Peyer's patch (tissue), 4 donors: ENCODE results near the gene GPX3.

Experiments
- POLR2A ChIP-seq, 2 donors: fragments of 450-650 bp; IDR thresholded peaks; one replicate each; pipeline ENCODE4 v1.5.1; 2017; ENCODE audit warnings: antibody characterized with exemption in 2 of 2, mild to moderate bottlenecking in 2 of 2, moderate library complexity in 2 of 2
- TF ChIP-seq, protein P1 (sequence below), 6 experiments: fragments of 450-650 bp in 4 of 6; fragments of 200-600 bp in 2 of 6; sonication (generic) in 1 of 6; IDR thresholded peaks; one replicate each; pipeline ENCODE4 v1.5.1; 2017 to 2019; ENCODE audit warnings: antibody characterized with exemption in 6 of 6, mild to moderate bottlenecking in 3 of 6, moderate library complexity in 1 of 6

DNA sequence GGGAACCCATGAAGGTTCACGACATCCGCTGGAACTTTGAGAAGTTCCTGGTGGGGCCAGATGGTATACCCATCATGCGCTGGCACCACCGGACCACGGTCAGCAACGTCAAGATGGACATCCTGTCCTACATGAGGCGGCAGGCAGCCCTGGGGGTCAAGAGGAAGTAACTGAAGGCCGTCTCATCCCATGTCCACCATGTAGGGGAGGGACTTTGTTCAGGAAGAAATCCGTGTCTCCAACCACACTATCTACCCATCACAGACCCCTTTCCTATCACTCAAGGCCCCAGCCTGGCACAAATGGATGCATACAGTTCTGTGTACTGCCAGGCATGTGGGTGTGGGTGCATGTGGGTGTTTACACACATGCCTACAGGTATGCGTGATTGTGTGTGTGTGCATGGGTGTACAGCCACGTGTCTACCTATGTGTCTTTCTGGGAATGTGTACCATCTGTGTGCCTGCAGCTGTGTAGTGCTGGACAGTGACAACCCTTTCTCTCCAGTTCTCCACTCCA lies 7.6 kb downstream of the GPX3 start:
- no peak for TF ChIP-seq POLR2A (IDR thresholded peaks at IDR 0.05)
- TF ChIP-seq, protein P1, sequence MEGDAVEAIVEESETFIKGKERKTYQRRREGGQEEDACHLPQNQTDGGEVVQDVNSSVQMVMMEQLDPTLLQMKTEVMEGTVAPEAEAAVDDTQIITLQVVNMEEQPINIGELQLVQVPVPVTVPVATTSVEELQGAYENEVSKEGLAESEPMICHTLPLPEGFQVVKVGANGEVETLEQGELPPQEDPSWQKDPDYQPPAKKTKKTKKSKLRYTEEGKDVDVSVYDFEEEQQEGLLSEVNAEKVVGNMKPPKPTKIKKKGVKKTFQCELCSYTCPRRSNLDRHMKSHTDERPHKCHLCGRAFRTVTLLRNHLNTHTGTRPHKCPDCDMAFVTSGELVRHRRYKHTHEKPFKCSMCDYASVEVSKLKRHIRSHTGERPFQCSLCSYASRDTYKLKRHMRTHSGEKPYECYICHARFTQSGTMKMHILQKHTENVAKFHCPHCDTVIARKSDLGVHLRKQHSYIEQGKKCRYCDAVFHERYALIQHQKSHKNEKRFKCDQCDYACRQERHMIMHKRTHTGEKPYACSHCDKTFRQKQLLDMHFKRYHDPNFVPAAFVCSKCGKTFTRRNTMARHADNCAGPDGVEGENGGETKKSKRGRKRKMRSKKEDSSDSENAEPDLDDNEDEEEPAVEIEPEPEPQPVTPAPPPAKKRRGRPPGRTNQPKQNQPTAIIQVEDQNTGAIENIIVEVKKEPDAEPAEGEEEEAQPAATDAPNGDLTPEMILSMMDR (IDR thresholded peaks at IDR 0.05), result no peak
